GM21447 (cell line): ENCODE measurements around the gene RFX3.

Experiments
- ATAC-seq: cut with Tn5 transposase; IDR thresholded peaks from one replicate; pipeline ENCODE4 v1.9.1; 2021; ENCODE audit not compliant: unreplicated experiment

RFX3 gene

GRCh38 chr9:3478549-3478953 lies 47.2 kb downstream of the RFX3 start:
- ATAC-seq: peak; percentile 43

- no peak for ATAC-seq
Observed at GRCh38 chr9:3477236-3477834, 48.5 kb downstream of the RFX3 start.

GRCh38 chr9:3475300-3476020 lies 50.3 kb downstream of the RFX3 start:
- no peak for ATAC-seq

GRCh38 chr9:3474821-3475220 lies 51.0 kb downstream of the RFX3 start:
- ATAC-seq: no peak

- no peak for ATAC-seq
Observed at GRCh38 chr9:3473405-3473804, 52.4 kb downstream of the RFX3 start.

GRCh38 chr9:3471883-3472282 lies 53.9 kb downstream of the RFX3 start:
- ATAC-seq: no peak

- no peak for ATAC-seq
Observed at GRCh38 chr9:3468421-3469205, 57.2 kb downstream of the RFX3 start.

- ATAC-seq: peak; percentile 97
Observed at GRCh38 chr9:3467593-3468219, 58.1 kb downstream of the RFX3 start.

- ATAC-seq: no peak
Observed at GRCh38 chr9:3464033-3464638, 61.7 kb downstream of the RFX3 start.

GRCh38 chr9:3458806-3459475 lies 66.9 kb downstream of the RFX3 start:
- no peak for ATAC-seq

- ATAC-seq: no peak
Observed at GRCh38 chr9:3457175-3457574, 68.6 kb downstream of the RFX3 start.

- no peak for ATAC-seq
Observed at GRCh38 chr9:3455717-3456116, 70.1 kb downstream of the RFX3 start.

- ATAC-seq: no peak
Observed at GRCh38 chr9:3455094-3455493, 70.7 kb downstream of the RFX3 start.

GRCh38 chr9:3451956-3452355 lies 73.8 kb downstream of the RFX3 start:
- no peak for ATAC-seq

- ATAC-seq: no peak
Observed at GRCh38 chr9:3447788-3448187, 78.0 kb downstream of the RFX3 start.

GRCh38 chr9:3447143-3447542 lies 78.7 kb downstream of the RFX3 start:
- ATAC-seq: no peak

GRCh38 chr9:3446313-3446712 lies 79.5 kb downstream of the RFX3 start:
- ATAC-seq: no peak

GRCh38 chr9:3444016-3444415 lies 81.8 kb downstream of the RFX3 start:
- ATAC-seq: no peak

- peak; percentile 76 for ATAC-seq
Observed at GRCh38 chr9:3441197-3441816, 84.5 kb downstream of the RFX3 start.
